SK-N-SH (cell line): Measurements from ENCODE around the gene STC2.
A peak's percentile ranks its signal among the peaks of the same experiment; 100 is the strongest.

Source experiments
- CHD2 ChIP-seq: fragments of 150-350 bp; IDR thresholded peaks from 2 replicates; pipeline ENCODE4 v1.6.1; 2018; ENCODE audit warnings: low read length; ENCODE audit not compliant: partially characterized antibody
- CTCF ChIP-seq: fragments of 200-600 bp; sonication (generic); IDR thresholded peaks from 2 replicates; pipeline ENCODE4 v1.6.1; 2017; ENCODE audit warnings: antibody characterized with exemption, mild to moderate bottlenecking, moderate library complexity
- EP300 ChIP-seq, 2 experiments: IDR thresholded peaks; 2 replicates each; pipeline versions ENCODE4 v1.4.0 to v1.6.1; 2012; ENCODE audit warnings: borderline replicate concordance in 1 of 2, low read depth in 1 of 2, low read length in 1 of 2
- FOXJ3 ChIP-seq: sonication (generic); formaldehyde crosslinking; IDR thresholded peaks from 2 replicates; pipeline ENCODE4 v1.5.1; 2020; ENCODE audit warnings: mild to moderate bottlenecking, missing genetic modification reagents
- GABPA ChIP-seq: IDR thresholded peaks from 2 replicates; pipeline ENCODE4 v1.4.0; 2012; ENCODE audit warnings: low read depth, mild to moderate bottlenecking
- NFIC ChIP-seq: IDR thresholded peaks from 2 replicates; pipeline ENCODE4 v1.4.0; 2012; ENCODE audit warnings: borderline replicate concordance
- RAD21 ChIP-seq: IDR thresholded peaks from 2 replicates; pipeline ENCODE4 v1.6.1; 2012; ENCODE audit warnings: mild to moderate bottlenecking, low read length
- RCOR1 ChIP-seq: fragments of 150-350 bp; IDR thresholded peaks from 2 replicates; pipeline ENCODE4 v1.6.1; 2017; ENCODE audit warnings: antibody characterized with exemption, low read length
- REST ChIP-seq: IDR thresholded peaks from 2 replicates; pipeline ENCODE4 v1.6.1; 2012; ENCODE audit warnings: mild to moderate bottlenecking, low read depth, low read length, moderate library complexity
- RXRA ChIP-seq: IDR thresholded peaks from 2 replicates; pipeline ENCODE4 v1.4.0; 2012; ENCODE audit warnings: low read depth, mild to moderate bottlenecking, borderline replicate concordance
- TAF1 ChIP-seq: IDR thresholded peaks from 2 replicates; pipeline ENCODE4 v1.6.1; 2012; ENCODE audit warnings: low read depth, mild to moderate bottlenecking, low read length, moderate library complexity, borderline replicate concordance
- YY1 ChIP-seq: IDR thresholded peaks from 2 replicates; pipeline ENCODE4 v1.4.0; 2012; ENCODE audit warnings: low read depth, mild to moderate bottlenecking
- TF ChIP-seq, protein P1 (sequence below): fragments of 150-350 bp; IDR thresholded peaks from 2 replicates; pipeline ENCODE4 v1.6.1; 2017; ENCODE audit warnings: antibody characterized with exemption, low read length, low read depth, borderline replicate concordance

DNA sequence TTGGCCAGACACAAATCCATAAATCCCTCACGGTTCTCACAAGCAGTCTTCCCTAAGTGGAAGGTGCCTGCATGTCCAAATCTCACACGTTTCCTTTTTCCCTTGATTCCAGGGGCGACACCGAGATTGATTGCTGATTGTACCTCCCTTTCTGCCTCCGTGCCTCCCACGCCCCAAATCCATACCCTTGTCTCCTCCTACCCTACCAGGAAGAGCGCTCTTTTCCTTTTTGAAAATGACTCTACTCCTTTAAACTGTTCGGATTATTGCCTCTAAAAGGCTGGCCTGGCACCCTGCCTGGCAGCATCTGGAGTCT, 4.5 kb downstream of the STC2 start:
- TF ChIP-seq, protein P1, sequence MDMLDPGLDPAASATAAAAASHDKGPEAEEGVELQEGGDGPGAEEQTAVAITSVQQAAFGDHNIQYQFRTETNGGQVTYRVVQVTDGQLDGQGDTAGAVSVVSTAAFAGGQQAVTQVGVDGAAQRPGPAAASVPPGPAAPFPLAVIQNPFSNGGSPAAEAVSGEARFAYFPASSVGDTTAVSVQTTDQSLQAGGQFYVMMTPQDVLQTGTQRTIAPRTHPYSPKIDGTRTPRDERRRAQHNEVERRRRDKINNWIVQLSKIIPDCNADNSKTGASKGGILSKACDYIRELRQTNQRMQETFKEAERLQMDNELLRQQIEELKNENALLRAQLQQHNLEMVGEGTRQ = no peak
- TF ChIP-seq YY1 (no peak), RCOR1 (no peak), CTCF (no peak), RAD21 (peak; percentile 29; the same call in 1 of the 2 replicates), FOXJ3 (CRISPR knock-in tag) (no peak), GABPA (no peak), REST (no peak), NFIC (no peak), EP300 (IDR thresholded peaks at IDR 0.05; ENCODE audit: borderline replicate concordance in 1 of 2, low read depth in 1 of 2, low read length in 1 of 2) (no peak), RXRA (no peak), TAF1 (no peak), CHD2 (no peak)
